HG03521 (cell line): Measurements from ENCODE around the gene PRPH.

ENCODE experiments used
- ATAC-seq: cut with Tn5 transposase; IDR thresholded peaks from one replicate; pipeline ENCODE4 v1.9.1; 2021; ENCODE audit warnings: mild to moderate bottlenecking, moderate library complexity; ENCODE audit not compliant: unreplicated experiment

The PRPH gene

DNA sequence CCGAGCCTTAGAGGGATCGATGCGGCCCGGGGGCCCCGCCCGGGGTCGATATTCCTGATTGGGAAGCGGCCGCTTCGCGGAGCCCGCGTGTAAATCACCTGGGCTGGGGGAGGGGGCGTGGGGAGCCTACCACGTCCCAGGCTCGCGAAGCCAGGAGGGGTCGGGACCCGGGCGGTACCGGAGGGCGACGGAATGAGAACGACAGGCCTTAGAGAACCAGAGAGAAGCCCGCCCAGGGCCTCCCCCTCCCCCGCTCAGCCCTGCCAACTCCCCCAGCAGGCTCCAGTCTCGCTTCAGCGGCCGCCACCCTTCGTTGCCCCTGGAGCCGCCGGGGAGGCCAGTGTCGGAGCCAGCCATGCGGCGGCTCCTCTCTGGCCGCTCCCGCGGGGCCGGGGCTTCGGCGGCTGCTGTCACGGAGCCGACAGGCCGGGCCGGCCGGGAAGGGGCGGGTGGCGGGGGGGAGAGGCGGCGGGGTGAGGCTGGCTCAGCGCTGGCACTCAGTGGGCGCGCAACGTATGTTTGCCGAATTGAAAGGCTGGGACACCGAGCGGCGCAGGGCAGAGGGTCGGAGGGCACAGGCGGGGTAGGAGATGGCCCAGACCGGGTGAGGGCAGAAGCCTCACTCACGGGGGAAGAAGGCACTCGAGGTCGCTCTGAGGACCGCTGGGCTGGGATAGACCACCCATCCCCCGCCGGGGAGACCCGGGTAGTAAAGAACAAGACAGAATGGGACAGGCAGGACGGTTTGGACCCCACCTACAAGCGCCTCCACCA, 50.3 kb downstream of the PRPH start:
- no peak for ATAC-seq

DNA sequence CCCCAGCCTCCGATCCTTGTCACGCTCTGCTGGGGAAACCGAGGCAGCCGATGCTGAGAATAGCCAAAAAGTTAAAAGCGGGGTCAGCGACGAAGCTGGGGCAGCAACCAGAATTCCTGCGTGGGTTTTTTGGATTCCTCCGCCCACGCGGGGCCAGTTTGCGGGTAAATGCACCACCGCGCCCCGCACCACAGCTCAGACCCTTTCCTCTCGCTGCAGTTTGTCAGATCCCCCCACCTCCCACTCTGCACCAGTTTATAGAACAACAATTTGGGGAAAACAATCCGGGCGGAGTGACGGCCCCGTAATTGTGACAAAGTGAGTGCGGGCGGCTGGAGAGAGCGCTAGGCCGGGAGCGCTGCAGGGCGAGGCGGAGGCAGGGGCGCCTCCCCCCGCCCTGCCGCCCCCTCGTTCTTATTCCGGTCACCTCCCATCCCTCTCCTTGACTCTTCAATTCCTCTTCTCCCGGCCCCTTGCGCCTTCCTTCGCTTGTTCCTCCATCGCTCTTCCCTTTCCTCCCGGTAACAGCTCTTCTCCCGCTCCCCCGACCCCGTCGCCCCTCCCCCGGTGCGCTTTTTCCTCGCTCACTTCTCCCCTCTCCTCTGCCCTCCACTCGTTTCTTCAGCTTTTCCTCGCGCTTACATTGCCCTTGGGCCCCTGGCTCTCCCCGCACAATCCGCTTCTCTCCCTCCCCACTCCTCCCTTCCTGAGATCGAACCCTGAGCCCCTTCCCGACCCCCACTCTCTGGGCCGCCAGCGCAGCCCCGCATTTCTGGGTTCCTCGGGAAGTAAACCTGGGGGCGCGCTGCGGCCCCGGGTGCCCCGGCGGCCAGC, 51.1 kb downstream of the PRPH start:
- ATAC-seq: no peak

DNA sequence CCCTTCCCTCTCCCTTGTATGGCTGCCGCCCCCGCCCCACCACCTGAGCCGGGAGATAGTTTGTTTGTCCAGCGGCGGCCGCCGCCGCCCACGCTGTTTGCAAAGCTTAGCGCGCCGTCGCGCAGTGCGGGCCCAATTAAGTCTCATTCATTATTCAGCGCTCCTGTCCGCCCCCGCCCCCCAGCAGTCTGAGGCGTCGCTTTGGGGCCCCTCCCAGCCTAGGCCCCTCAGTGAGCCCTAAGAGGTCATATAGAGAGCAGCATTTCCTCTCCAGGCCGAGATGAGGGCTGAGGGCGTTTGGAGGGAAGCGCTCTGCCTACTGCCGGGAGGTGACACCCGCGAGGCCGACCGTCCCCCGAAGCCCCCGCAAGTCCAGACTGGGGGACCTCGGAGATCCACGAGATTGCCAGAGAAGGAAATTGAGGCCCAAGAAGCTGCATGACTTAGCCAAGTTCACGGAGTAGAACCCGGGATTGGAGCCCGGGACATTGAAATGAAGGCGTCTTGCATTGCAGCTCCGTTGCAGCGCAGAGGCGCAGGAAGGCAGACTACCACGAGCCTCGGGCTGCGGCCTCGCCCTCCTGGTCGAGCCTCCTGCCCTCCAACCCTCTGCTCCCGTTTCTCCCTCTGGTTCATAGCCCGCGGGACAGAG, 51.8 kb downstream of the PRPH start, which contains the start of gene DNAJC22:
Gene DNAJC22 (plus strand): TSS at position 230 of the 652 bp plus-strand sequence. CDS start 1,985 bp downstream, outside the sequence.
- no peak for ATAC-seq

DNA sequence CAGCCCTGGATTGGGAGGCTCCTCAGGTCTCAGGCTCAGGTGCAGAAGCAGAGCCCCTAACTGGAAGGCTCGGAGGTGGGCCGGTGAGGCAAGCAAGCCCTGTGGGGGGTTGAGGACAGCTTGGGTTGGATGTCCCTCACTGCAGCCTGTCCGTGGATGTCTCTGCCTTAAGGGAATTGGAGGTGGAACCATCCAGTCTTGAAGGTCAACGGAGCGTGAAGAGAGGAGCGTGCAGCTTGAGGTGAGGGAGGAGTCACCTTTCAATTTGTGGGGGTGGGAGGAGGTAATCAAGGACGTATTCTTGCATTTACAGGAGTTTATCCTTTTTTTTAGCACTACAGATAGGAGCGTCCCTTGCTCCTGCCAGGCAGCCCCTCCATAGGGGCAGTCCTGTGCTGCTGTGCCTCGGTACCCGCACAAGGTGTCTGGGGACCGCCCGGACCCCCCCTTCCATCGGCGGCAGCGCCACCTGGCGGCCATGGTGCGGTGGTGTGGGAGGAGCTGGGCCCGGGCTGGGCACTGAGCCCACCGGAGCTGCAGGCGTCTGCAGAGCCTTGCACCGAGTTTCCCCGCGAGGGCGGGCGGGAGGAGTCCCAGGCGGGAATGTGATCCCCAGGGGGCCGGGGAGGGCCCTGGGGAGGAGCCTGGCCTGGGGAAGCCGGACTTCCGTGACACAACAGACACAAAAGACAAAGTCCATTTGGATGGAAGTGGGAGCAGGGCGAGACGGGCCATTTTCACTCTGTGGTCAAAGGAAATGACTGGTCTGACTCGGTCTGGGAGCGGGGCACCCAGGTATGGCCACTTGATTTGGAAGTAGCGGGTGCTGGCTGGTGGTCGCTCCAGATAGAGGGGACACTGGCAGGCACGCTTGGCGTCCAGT, 52.6 kb downstream of the PRPH start:
- peak; percentile 42 for ATAC-seq
